Measurements from ENCODE around the gene HRH4.

HRH4 gene, protein sequence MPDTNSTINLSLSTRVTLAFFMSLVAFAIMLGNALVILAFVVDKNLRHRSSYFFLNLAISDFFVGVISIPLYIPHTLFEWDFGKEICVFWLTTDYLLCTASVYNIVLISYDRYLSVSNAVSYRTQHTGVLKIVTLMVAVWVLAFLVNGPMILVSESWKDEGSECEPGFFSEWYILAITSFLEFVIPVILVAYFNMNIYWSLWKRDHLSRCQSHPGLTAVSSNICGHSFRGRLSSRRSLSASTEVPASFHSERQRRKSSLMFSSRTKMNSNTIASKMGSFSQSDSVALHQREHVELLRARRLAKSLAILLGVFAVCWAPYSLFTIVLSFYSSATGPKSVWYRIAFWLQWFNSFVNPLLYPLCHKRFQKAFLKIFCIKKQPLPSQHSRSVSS

DNA sequence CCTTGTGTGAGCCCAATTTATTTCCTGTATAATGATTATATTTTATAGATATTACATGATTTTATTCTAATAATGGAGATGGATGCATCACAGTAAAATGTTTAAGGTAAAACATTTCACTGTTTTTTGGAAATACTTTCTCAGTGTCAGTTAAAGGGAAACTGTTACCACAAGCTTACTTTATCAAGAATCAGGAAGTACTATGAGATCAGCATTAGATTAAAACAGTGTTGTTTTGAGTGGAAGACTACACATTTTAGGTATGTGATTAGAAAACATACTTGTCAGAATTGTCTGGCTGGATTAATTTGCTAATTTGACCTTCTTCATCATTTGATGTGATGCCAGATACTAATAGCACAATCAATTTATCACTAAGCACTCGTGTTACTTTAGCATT, at the start of gene HRH4:
HRH4 (plus strand) TSS at position 250 of the 400 bp plus-strand sequence; CDS start at position 342, 92 bp downstream.
- DNase-seq (ENCODE audit: low read depth in 2 of 2): no peak

DNA sequence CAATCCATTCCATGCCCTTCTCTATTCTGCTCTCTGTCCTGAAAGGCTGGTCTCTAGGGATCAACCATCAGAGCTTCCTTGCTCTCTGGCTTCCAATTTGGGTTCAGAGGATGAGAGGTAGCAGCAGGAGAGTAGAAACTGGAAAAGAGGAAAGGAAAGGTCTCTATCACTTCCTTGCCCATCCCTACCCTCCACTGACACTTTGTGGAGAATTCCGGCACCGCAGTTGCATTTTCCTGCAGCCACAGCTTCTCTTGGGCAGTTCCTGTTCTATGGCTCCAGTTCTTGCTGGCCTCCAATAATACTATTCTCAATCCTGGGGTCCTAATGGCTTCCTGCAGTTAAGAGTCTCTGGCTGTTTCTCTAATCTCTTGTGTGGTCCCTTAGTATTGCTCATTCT, 47.3 kb upstream of the HRH4 start:
- DNase-seq (ENCODE audit: low read depth in 2 of 2): no peak

DNA sequence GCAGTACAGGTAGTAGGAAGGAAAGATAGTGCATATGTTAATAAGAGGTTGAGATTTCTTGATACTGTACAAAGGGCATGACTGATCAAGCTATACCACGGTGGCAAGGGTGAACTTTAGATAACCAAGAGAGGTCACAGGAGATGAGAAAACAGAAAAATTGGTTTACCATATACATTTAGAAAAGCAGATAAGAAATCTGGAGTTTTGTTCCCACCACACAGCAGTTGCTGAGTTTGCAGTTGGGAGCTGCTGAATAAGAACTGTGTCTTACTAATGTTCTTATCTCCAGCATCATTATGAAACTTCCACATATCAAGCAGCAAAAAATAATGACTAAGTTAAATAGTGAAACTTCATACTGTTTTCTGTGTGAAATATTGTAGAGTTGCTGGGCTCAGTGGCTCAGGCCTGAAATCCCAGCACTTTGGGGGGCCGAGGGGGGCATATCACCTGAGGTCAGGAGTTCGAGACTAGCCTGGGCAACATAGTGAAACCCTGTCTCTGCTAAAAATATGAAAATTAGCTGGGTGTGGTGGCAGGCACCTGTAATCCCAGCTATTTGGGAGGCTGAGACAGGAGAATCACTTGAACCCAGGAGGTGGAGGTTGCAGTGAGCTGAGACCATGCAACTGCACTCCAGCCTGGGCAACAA, 46.0 kb upstream of the HRH4 start:
- no peak for DNase-seq (ENCODE audit: low read depth in 2 of 2)

DNA sequence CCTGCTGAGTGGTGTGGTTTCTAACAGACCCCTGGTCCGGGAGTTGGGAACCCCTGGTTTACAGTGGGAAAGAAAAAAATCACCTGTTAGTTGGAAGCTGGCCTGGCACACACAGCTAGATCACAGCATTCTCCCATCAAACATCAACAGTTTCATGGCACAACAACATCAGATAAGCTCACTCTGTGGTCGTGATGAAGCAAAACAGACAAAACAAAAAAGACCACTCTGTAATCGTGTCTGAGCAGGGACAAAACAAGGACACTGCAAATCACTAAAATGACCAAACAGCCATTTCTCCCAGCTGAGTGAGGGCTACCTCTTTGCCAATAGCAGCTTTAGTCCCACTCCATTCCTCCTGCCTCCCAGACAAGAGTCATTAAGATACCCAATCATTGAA, 43.0 kb upstream of the HRH4 start:
- DNase-seq (ENCODE audit: low read depth in 2 of 2): no peak

DNA sequence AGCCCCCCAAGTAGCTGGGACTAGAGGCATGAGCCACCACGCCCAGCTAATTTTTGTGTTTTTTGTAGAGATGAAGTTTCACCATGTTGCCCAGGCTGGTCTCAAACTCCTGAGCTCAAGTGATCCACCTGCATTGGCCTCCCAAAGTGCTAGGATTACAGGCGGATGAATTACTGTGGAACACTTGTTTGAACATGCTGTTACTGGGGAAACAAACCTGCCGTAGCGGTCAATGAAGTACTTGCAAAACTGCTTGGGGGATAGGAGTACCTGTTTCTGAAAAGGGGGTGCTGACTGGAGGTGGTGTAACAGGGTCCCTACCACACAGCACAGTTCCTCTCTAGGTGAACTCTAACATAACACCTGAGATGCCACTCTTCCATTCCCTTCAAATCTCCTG, 39.9 kb upstream of the HRH4 start:
- no peak for DNase-seq (ENCODE audit: low read depth in 2 of 2)

DNA sequence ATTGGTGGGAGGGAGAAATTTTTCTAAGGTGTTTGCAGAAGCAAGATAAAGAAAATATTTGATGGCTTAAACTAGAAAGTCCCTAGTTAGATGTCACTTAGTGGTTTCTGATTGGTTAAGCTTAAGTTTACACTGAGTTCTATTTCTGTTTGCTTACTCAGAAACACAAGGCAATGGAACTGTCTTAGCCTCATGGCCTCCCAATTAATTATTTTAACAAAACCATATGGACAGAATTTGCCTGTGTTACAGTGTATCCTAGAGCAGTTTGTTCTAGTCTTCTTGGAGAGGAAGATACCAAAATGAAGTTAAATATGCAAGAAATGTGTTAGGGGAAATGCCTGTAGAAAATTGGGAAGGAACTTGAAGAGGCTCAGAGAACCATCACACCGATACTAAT, 38.6 kb upstream of the HRH4 start:
- DNase-seq (ENCODE audit: low read depth in 2 of 2): no peak

DNA sequence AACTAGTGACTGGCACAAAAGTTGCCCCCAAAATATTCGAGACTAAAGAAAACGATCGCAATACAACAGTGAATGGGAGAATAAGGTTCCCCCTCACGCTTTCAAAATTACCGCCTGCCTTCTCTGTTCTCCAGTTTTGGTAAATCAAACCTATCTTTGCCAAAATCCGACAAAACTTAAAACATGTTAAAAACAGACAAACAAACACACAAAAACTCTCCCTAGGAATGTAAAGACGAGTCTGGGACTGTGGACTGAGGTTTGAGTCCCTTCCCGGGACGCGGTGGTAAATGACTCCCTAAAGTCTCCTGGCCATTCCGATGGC, 34.4 kb upstream of the HRH4 start:
- no peak for DNase-seq (ENCODE audit: low read depth in 2 of 2)

GRCh38 chr18:24426398-24427294, 33.8 kb upstream of the HRH4 start, which contains the start of gene IMPACT:
IMPACT (plus strand) TSS chr18:24426670; CDS start chr18:24426757, 87 bp downstream.
- DNase-seq (ENCODE audit: low read depth in 2 of 2): peak; percentile 48 to 58

DNA sequence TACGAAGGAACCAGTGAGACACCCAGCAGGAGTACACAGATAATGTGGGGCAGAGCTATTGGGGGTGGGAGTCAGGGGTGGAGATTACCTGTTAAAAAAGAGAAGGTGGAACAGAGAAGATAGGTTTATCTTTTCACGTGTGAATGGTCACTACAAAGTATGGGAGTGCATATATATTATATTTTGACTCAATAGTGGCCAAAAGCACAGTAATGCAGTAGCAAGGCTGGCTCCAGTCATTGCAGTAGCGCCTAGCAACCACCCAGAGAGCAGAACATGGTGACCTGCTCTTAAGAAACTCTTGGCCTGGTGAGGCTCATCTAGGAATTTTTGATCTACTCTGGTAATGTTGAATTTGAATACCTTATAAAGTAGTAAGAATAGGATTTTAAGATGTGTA, 33.0 kb upstream of the HRH4 start:
- no peak for DNase-seq (ENCODE audit: low read depth in 2 of 2)

DNA sequence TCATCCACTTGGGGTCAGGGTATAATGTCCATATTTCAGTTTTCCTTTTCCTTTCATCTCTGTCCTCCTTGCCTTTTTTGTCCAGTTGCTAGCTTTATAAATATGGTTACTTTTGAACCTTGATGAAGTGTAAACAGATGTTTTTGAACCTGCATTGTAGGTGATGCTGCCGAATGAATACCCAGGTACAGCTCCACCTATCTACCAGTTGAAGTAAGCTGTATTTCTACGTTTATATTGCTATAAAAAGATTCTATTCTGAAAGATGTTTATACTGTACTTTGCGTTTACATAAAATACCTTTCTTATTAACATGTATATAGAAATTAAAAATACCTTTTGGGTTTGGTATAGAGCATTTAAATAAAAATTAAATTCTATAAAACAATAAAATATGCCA, 31.7 kb upstream of the HRH4 start:
- DNase-seq (ENCODE audit: low read depth in 2 of 2): no peak

DNA sequence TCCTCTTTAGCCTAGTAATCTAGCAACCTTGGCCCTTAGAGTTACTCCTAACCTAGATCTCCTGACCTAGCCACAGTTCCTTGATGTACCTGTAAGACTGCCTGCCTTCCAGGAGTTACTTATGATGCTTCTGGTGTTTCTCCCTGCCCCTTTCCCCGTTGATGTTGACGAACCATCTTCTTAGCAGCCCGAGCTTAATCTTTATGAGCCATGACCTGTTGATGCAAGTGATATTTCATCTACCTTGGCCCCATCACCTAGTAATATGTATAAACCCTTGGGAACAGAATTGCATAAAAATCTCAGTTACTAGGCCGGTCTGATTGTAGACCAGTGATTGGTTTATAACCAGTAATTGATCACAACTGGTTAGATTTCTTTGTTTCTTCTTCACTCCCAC, 31.2 kb upstream of the HRH4 start:
- no peak for DNase-seq (ENCODE audit: low read depth in 2 of 2)

- DNase-seq (ENCODE audit: low read depth in 2 of 2): no peak
Measured at GRCh38 chr18:24432618-24433017, 27.8 kb upstream of the HRH4 start.

- no peak for DNase-seq (ENCODE audit: low read depth in 2 of 2)
Measured at GRCh38 chr18:24436939-24437338, 23.5 kb upstream of the HRH4 start.

GRCh38 chr18:24443870-24444269, 16.6 kb upstream of the HRH4 start:
- no peak for DNase-seq (ENCODE audit: low read depth in 2 of 2)

DNA sequence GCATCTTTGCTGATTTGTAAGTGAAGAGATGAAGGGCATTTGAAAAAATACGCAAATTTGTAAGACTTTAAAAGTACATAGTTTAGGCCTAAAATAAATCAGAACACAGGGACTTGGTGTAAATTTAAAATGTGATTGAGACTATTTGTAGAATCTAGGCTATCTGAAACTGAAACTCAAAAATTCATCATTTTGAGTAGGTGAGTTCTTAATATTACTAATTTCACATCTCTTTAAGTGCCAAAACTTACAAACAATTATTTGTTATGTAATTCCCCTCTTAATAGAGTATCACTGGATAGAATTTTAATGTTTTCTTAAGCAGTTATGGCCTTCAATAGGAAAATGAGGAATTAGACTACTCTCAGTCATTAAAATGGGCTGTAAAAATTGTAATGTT, 14.0 kb upstream of the HRH4 start:
- DNase-seq (ENCODE audit: low read depth in 2 of 2): no peak

GRCh38 chr18:24446953-24447538, 13.4 kb upstream of the HRH4 start:
- no peak for DNase-seq (ENCODE audit: low read depth in 2 of 2)

- no peak for DNase-seq (ENCODE audit: low read depth in 2 of 2)
Measured at GRCh38 chr18:24447961-24448360, 12.5 kb upstream of the HRH4 start.

DNA sequence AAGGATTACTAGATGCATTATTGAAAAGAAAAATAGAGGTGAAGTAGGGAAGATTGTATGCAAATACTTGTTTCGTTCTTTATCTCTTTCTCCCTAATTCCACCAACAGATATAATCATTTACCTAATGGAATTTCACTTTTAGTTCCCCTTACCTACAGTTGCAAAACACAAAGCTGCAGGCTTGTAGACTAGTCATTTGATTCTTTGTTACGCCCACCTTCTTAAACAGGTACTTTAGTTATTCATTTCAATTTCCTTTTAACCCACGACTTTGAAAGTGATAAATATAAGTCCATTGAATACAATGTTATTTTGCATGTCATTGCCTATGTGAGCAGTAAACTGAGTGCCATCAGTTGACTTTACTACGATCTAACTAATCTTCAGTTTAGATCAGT, 3.9 kb upstream of the HRH4 start:
- DNase-seq (ENCODE audit: low read depth in 2 of 2): no peak

DNA sequence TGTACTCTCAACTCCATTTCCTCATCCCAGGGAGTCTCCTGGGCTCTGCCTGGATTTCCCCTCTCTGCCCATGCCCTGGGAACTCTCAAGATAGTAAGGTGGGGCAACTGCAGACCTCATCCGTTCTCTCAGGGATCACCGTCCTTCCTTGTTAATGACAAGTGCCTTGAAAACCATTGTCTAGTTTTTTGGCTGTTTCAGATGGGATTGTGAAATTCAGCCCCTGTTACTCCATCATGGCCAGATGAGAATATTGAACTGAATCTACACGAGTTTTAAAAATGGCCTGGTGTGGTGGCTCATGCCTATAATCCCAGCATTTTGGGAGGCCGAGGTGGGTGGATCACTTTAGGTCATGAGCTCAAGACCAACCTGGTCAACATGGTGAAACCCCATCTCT, 665 bp upstream of the HRH4 start:
- no peak for DNase-seq (ENCODE audit: low read depth in 2 of 2)

DNA sequence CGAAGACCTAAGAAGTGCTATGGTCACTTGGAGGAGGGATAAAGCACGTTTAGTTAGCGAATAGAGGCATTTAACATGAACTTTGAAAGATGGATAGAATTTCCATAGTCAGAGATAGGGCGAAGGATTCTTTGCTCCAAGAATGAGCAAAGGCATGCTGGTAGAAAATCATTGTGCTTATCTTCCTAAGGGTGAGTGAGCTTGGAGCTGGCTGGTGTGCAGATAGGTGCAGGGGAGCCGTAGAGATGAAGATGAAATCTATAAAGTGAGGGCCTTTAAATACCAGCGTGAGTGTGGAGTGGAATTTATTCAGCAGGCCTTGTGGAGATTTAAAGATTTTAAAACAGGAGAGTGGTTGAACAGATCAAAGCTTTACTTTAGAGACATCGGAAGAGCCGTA, 1.6 kb downstream of the HRH4 start:
- no peak for DNase-seq (ENCODE audit: low read depth in 2 of 2)

GRCh38 chr18:24462838-24463775, 2.7 kb downstream of the HRH4 start:
- no peak for DNase-seq (ENCODE audit: low read depth in 2 of 2)

Data from stimulated activated CD8-positive, alpha-beta memory T cell treated with anti-CD3 and anti-CD28 coated beads, Interleukin-7, amount 100 ng/mL, for 1 hour (primary cell).